HCT116 (cell line): ENCODE measurements around the gene LSS. TPM values are rescaled to one million over a fixed set of nuclear protein-coding genes. Genes with fewer than 3 reads are reported as not detected.

ENCODE experiments used
- ATAC-seq: fragments of 200-7000 bp; cut with Tn5 transposase; 2 replicates; pipeline ENCODE4 v1.9.1; 2020; ENCODE audit warnings: mild to moderate bottlenecking, moderate library complexity
- BruUV-seq: library from RNA; stranded (reverse); fragments of 400-500 nt; replicated peaks from 2 replicates; lab custom pipeline; 2021; lab: Mats Ljungman, UMichigan
- CTCF ChIA-PET: fragments of 300-600 bp; sonication (Branson Sonifier 250); formaldehyde crosslinking; loops from one replicate; lab custom pipeline; 2021; ENCODE audit warnings: antibody characterized with exemption; lab: Charles Lee
- POLR2A ChIA-PET: fragments of 300-600, 350-600 bp; sonication (Branson Sonifier 250); formaldehyde crosslinking; loops from one replicate; lab custom pipeline; 2021; ENCODE audit warnings: antibody characterized with exemption; lab: Charles Lee
- RAD21 ChIA-PET, 2 experiments: fragments of 300-600 bp; sonication (Branson Sonifier 250); formaldehyde crosslinking; loops; one replicate each; lab custom pipeline; 2023; ENCODE audit warnings: low total read pairs in 2 of 2; ENCODE audit not compliant: uncharacterized antibody in 2 of 2, unreplicated experiment in 2 of 2, low non-redundant PET in 1 of 2; lab: Charles Lee
- DNase-seq: peaks from one replicate; pipeline ENCODE4 v3.0.0-alpha.2; 2010; ENCODE audit warnings: low read depth, low spot score
- H2AFZ ChIP-seq: fragments of 200-600 bp; shearing (Covaris generic), sonication (generic); 2 replicates; pipeline ENCODE4 v1.6.1; 2017; ENCODE audit warnings: low read depth, mixed run types, mixed read lengths, antibody characterized with exemption, low read length; ENCODE audit not compliant: poor library complexity, severe bottlenecking
- H3K27ac ChIP-seq: 2 replicates; pipeline ENCODE4 v1.5.1; 2012; ENCODE audit warnings: low read depth, low read length
- H3K27me3 ChIP-seq: fragments of 200-600 bp; sonication (generic); 2 replicates; pipeline ENCODE4 v1.6.1; 2016; ENCODE audit warnings: mixed run types, low read length, mixed read lengths; ENCODE audit not compliant: insufficient read depth
- H3K36me3 ChIP-seq, 2 experiments: fragments of 200-500 bp in 1 of 2; fragments of 200-600 bp in 1 of 2; sonication (Bioruptor generic) in 1 of 2; sonication (generic) in 1 of 2; 2 replicates each; pipeline versions ENCODE4 v1.5.1 to v1.6.1; 2014 to 2016; ENCODE audit warnings: low read length in 2 of 2, inconsistent platforms in 1 of 2, mixed read lengths in 1 of 2, mixed run types in 1 of 2; ENCODE audit not compliant: insufficient read depth in 2 of 2, control insufficient read depth in 1 of 2
- H3K4me1 ChIP-seq, 2 experiments: fragments of 200-600 bp in 1 of 2; sonication (generic) in 1 of 2; 2 replicates each; pipeline versions ENCODE4 v1.5.1 to v1.6.1; 2012 to 2017; ENCODE audit warnings: low read length in 2 of 2, inconsistent platforms in 1 of 2, mild to moderate bottlenecking in 1 of 2, mixed read lengths in 1 of 2, mixed run types in 1 of 2, moderate library complexity in 1 of 2; ENCODE audit not compliant: insufficient read depth in 2 of 2, control insufficient read depth in 1 of 2
- H3K4me2 ChIP-seq: fragments of 200-600 bp; sonication (generic); 2 replicates; pipeline ENCODE4 v1.6.1; 2017; ENCODE audit warnings: mixed run types, low read length, mixed read lengths
- H3K4me3 ChIP-seq, 2 experiments: fragments of 200-600 bp in 1 of 2; sonication (generic) in 1 of 2; replicated peaks in 1 of 2; 2 replicates each; pipeline ENCODE4 v1.5.1; 2011 to 2016; ENCODE audit warnings: low read length in 2 of 2, control low read depth in 1 of 2, low read depth in 1 of 2, mild to moderate bottlenecking in 1 of 2, mixed read lengths in 1 of 2, mixed run types in 1 of 2
- H3K79me2 ChIP-seq: fragments of 200-600 bp; sonication (generic); 2 replicates; pipeline ENCODE4 v1.6.1; 2017; ENCODE audit warnings: mild to moderate bottlenecking, mixed run types, low read length, moderate library complexity, mixed read lengths; ENCODE audit not compliant: insufficient read depth
- H3K9ac ChIP-seq: fragments of 200-600 bp; sonication (generic); 2 replicates; pipeline ENCODE4 v1.6.1; 2016; ENCODE audit warnings: low read length, mixed read lengths
- H3K9me2 ChIP-seq: fragments of 200-600 bp; sonication (generic), shearing (Covaris generic); 2 replicates; pipeline ENCODE4 v1.6.1; 2017; ENCODE audit warnings: mixed run types, mild to moderate bottlenecking, moderate library complexity; ENCODE audit not compliant: insufficient read depth
- H3K9me3 ChIP-seq, 2 experiments: fragments of 200-500 bp in 1 of 2; fragments of 200-600 bp in 1 of 2; sonication (Bioruptor generic) in 1 of 2; sonication (generic) in 1 of 2; 2 replicates each; pipeline ENCODE4 v1.6.1; 2014 to 2017; ENCODE audit warnings: low read length in 2 of 2, mixed read lengths in 2 of 2, inconsistent platforms in 1 of 2, low read depth in 1 of 2, mild to moderate bottlenecking in 1 of 2, mixed run types in 1 of 2, moderate library complexity in 1 of 2; ENCODE audit not compliant: control insufficient read depth in 1 of 2, insufficient read depth in 1 of 2
- H4K20me1 ChIP-seq: fragments of 200-600 bp; sonication (generic), shearing (Covaris generic); 2 replicates; pipeline ENCODE4 v1.6.1; 2017; ENCODE audit warnings: mixed run types, mild to moderate bottlenecking, moderate library complexity; ENCODE audit not compliant: insufficient read depth
- CBX3 ChIP-seq: IDR thresholded peaks from 2 replicates; pipeline ENCODE4 v1.6.1; 2012; ENCODE audit warnings: low read depth
- EGR1 ChIP-seq: IDR thresholded peaks from 2 replicates; pipeline ENCODE4 v1.6.1; 2012; ENCODE audit warnings: low read depth
- EZH2 ChIP-seq: fragments of 200-600 bp; sonication (generic); IDR thresholded peaks from 2 replicates; pipeline ENCODE4 v1.6.1; 2017; ENCODE audit warnings: antibody characterized with exemption, mixed run types
- EZH2phosphoT487 ChIP-seq: fragments of 200-600 bp; IDR thresholded peaks from 2 replicates; pipeline ENCODE4 v1.6.1; 2018; ENCODE audit warnings: antibody characterized with exemption, borderline replicate concordance
- JUND ChIP-seq: IDR thresholded peaks from 2 replicates; pipeline ENCODE4 v1.6.1; 2012
- POLR2AphosphoS5 ChIP-seq: IDR thresholded peaks from 2 replicates; pipeline ENCODE4 v1.6.1; 2011; ENCODE audit warnings: mild to moderate bottlenecking, low read depth, low read length, moderate library complexity
- RAD21 ChIP-seq: IDR thresholded peaks from 2 replicates; pipeline ENCODE4 v1.6.1; 2012; ENCODE audit warnings: low read depth, mild to moderate bottlenecking
- SIN3A ChIP-seq: IDR thresholded peaks from 2 replicates; pipeline ENCODE4 v1.6.1; 2012; ENCODE audit warnings: low read depth
- SP1 ChIP-seq: IDR thresholded peaks from 2 replicates; pipeline ENCODE4 v1.6.1; 2012; ENCODE audit warnings: low read depth
- SRF ChIP-seq: IDR thresholded peaks from 2 replicates; pipeline ENCODE4 v1.6.1; 2012; ENCODE audit warnings: low read depth
- TCF7L2 ChIP-seq: IDR thresholded peaks from 2 replicates; pipeline ENCODE4 v1.7.0; 2011; ENCODE audit warnings: borderline replicate concordance, inconsistent platforms; ENCODE audit not compliant: insufficient read depth, insufficient read length; ENCODE audit errors: extremely low read depth
- YY1 ChIP-seq: IDR thresholded peaks from 2 replicates; pipeline ENCODE4 v1.6.1; 2011; ENCODE audit warnings: low read length, low read depth, moderate library complexity, mild to moderate bottlenecking; ENCODE audit not compliant: insufficient replicate concordance; ENCODE audit errors: extremely low read depth
- ZFX ChIP-seq: fragments of 450-650 bp; IDR thresholded peaks from 2 replicates; pipeline ENCODE4 v1.6.1; 2017
- ZNF274 ChIP-seq: fragments of 200-500 bp; sonication (Bioruptor generic); IDR thresholded peaks from 2 replicates; pipeline ENCODE4 v1.6.1; 2014; ENCODE audit warnings: mild to moderate bottlenecking, low read depth, low read length, inconsistent platforms
- intact Hi-C: fragments of 100-400 bp; cut with micrococcal nuclease; formaldehyde crosslinking; loops from 2 replicates; pipeline ENCODE4 v1.10.0; 2022
- total RNA-seq: library from RNA; stranded (reverse); gene quantifications from one replicate; pipeline ENCODE4 v1.2.1, GENCODE V29; 2021; ENCODE audit not compliant: unreplicated experiment
- TF ChIP-seq, protein P1 (sequence below): IDR thresholded peaks from 2 replicates; pipeline ENCODE4 v1.6.1; 2011; ENCODE audit warnings: mild to moderate bottlenecking, low read length, moderate library complexity; ENCODE audit not compliant: insufficient replicate concordance; ENCODE audit errors: extremely low read depth

The LSS gene
- total RNA-seq, 1 experiment from 2014 or later, result 44.7 TPM

DNA sequence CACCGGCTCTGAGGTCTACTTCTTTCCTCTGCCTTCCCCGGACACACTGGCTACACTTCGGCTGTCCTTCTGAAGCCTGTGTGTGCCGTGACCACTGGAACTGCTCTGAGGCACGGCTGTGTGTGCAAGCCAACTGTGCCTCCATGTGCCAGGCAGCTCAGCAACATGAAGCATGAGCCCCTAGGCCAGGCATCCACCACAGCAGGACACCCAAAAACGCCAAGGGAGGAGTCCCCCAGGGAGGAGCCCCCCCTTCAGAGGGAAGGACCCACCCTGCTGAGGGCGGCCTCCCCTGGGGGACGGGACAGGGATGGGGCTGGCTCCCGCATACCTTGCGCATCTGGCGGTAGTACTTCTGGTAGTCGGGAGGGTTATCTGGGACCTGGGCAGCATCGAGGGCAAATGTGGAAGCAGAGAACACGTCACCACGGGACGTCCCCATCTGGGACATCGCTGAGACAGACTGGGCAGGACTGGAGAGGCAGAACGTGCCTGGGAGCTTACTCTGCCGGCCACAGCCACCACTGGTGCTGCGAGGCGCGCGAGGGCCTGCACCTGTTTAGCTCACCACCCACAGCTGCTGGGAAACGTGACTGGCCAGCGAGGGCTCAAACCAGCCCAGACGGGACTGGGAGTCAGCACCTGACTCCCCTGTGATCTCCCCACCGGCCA lies 20.5 kb downstream of the LSS start:
- intact Hi-C loops, result no loop called here
- Histone ChIP-seq H3K9me3 (no peaks in the 10 kb centered on the region), H3K27me3 (no peaks in the 10 kb centered on the region), H3K4me2 (no peak overlapping the region), H2AFZ (no peak overlapping the region), H3K4me1 (no peaks in the 10 kb centered on the region), H3K36me3 (no peaks in the 10 kb centered on the region; a peak in 1 of 4 replicates), H3K79me2 (no peaks in the 10 kb centered on the region), H3K9ac (no peak overlapping the region), H3K9me2 (no peaks in the 10 kb centered on the region), H3K4me3 (no peak overlapping the region), H3K27ac (no peak overlapping the region), H4K20me1 (no peaks in the 10 kb centered on the region)
- ChIA-PET CTCF (no interaction called here), POLR2A (no interaction called here), RAD21 (no interaction called here)
- no TSS peak for BruUV-seq
- DNase-seq (no peak), ATAC-seq (no peak)
- TF ChIP-seq TCF7L2 (no peak), EZH2phosphoT487 (no peak), POLR2AphosphoS5 (no peak), ZNF274 (no peak), YY1 (no peak), EGR1 (no peak)

DNA sequence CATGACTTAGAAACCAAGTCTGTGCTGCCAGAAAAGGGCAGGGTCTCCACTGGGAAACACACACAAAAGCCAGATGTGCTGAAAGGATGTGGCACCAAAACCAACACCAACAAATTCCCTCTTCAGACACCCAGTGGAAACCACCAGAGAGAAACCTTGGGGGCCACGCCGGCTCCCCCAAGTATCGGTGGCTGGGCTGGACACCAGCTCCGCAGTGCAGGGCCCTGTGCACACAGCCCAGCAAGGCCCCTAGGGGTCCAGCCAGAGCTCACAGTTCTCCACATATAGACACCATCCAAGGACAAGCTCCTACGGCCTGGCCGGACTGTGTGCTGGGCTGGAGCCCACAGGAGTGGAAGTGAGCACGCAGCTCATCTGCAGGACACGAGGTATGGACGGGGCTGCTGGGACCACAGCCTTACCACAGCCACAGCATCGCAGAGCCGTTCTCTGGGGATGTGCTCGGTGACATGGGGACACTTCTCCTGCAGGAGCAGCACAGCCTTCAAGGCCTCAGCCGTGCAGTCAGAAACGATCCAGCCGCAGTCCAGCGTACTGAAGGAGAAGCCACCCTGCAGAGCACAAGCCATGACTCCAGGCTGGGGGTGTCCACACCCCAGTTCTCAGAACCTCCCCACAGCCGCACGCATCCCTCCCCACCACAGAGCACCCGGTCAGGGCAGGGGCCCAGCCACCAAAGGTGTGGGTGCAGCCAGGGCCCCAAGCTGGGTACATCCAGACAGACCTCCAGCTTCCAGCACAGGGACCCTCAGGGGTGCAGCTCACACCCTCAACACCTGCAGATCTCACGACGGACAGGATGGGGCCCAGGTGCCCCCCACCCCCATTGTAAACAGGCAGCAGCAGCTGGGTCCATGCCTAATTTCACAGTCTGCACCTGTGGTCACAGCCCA lies 21.3 kb downstream of the LSS start:
- BruUV-seq, result no TSS peak
- no peak overlapping the region for H3K4me3 ChIP-seq
- DNase-seq (no peak), ATAC-seq (no peak)
- no peaks in the 10 kb centered on the region for H4K20me1 ChIP-seq
- no peak overlapping the region for H2AFZ ChIP-seq
- CTCF ChIA-PET, result no interaction called here
- no peak overlapping the region for H3K9ac ChIP-seq
- no peak overlapping the region for H3K4me2 ChIP-seq
- RAD21 ChIA-PET, result no interaction called here
- H3K9me3 ChIP-seq, result no peaks in the 10 kb centered on the region
- no peaks in the 10 kb centered on the region for H3K9me2 ChIP-seq
- no peaks in the 10 kb centered on the region for H3K27me3 ChIP-seq
- no peaks in the 10 kb centered on the region for H3K4me1 ChIP-seq
- POLR2A ChIA-PET, result no interaction called here
- H3K36me3 ChIP-seq, result no peaks in the 10 kb centered on the region; a peak in 1 of 4 replicates
- no peak overlapping the region for H3K27ac ChIP-seq
- intact Hi-C loops, result no loop called here
- H3K79me2 ChIP-seq, result no peaks in the 10 kb centered on the region
- TF ChIP-seq ZFX (no peak), ZNF274 (no peak), EGR1 (no peak), SIN3A (no peak), SRF (no peak), JUND (no peak), CBX3 (no peak), EZH2 (no peak), POLR2AphosphoS5 (no peak), SP1 (no peak), RAD21 (no peak)
- TF ChIP-seq, protein P1, sequence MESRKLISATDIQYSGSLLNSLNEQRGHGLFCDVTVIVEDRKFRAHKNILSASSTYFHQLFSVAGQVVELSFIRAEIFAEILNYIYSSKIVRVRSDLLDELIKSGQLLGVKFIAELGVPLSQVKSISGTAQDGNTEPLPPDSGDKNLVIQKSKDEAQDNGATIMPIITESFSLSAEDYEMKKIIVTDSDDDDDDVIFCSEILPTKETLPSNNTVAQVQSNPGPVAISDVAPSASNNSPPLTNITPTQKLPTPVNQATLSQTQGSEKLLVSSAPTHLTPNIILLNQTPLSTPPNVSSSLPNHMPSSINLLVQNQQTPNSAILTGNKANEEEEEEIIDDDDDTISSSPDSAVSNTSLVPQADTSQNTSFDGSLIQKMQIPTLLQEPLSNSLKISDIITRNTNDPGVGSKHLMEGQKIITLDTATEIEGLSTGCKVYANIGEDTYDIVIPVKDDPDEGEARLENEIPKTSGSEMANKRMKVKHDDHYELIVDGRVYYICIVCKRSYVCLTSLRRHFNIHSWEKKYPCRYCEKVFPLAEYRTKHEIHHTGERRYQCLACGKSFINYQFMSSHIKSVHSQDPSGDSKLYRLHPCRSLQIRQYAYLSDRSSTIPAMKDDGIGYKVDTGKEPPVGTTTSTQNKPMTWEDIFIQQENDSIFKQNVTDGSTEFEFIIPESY, result no peak
